OCI-LY7 (cell line): ENCODE measurements around the gene WFS1. TPM values are rescaled to one million over a fixed set of nuclear protein-coding genes. Genes with fewer than 3 reads are reported as not detected.

Experiments used
- BruUV-seq: library from RNA; stranded (reverse); fragments of 400-500 nt; replicated peaks from 2 replicates; lab custom pipeline; 2021; lab: Mats Ljungman, UMichigan
- CTCF ChIA-PET: fragments of 300-600 bp; sonication (Branson Sonifier 250); formaldehyde crosslinking; loops from one replicate; lab custom pipeline; 2022; ENCODE audit warnings: antibody characterized with exemption; ENCODE audit not compliant: unreplicated experiment; lab: Charles Lee
- POLR2A ChIA-PET: fragments of 300-600 bp; sonication (Branson Sonifier 250); formaldehyde crosslinking; loops from one replicate; lab custom pipeline; 2022; ENCODE audit warnings: antibody characterized with exemption; lab: Charles Lee
- DNase-seq: peaks from one replicate; pipeline ENCODE4 v3.0.0-alpha.2; 2015; ENCODE audit warnings: low spot score
- H2AFZ ChIP-seq: fragments of 200-600 bp; sonication (generic), shearing (Covaris generic); 2 replicates; pipeline ENCODE4 v1.6.1; 2014; ENCODE audit warnings: mild to moderate bottlenecking, antibody characterized with exemption, low read length, moderate library complexity
- H3K27ac ChIP-seq: fragments of 200-600 bp; sonication (generic); 2 replicates; pipeline ENCODE4 v1.5.1; 2014; ENCODE audit warnings: mixed run types, low read depth, mild to moderate bottlenecking, moderate library complexity, low read length, inconsistent platforms; ENCODE audit not compliant: poor library complexity, severe bottlenecking
- H3K36me3 ChIP-seq: fragments of 200-600 bp; sonication (generic); 2 replicates; pipeline ENCODE4 v1.6.1; 2014; ENCODE audit warnings: mild to moderate bottlenecking, antibody characterized with exemption, low read length, moderate library complexity, mixed read lengths; ENCODE audit not compliant: insufficient read depth
- H3K4me1 ChIP-seq: fragments of 200-600 bp; sonication (generic); 2 replicates; pipeline ENCODE4 v1.5.1; 2014; ENCODE audit warnings: mild to moderate bottlenecking, low read length; ENCODE audit not compliant: insufficient read depth, poor library complexity, severe bottlenecking
- H3K4me2 ChIP-seq: fragments of 200-600 bp; sonication (generic); 2 replicates; pipeline ENCODE4 v1.6.1; 2014; ENCODE audit warnings: mild to moderate bottlenecking, low read length
- H3K4me3 ChIP-seq: fragments of 200-600 bp; sonication (generic); 2 replicates; pipeline ENCODE4 v1.5.1; 2014; ENCODE audit warnings: mild to moderate bottlenecking, low read depth, low read length; ENCODE audit not compliant: poor library complexity, severe bottlenecking
- H3K79me2 ChIP-seq: fragments of 200-600 bp; sonication (generic); 2 replicates; pipeline ENCODE4 v1.6.1; 2016; ENCODE audit warnings: low read depth, mild to moderate bottlenecking, low read length, moderate library complexity, mixed read lengths; ENCODE audit not compliant: insufficient read depth
- H3K9me2 ChIP-seq: fragments of 200-600 bp; sonication (generic); 2 replicates; pipeline ENCODE4 v1.6.1; 2016; ENCODE audit warnings: mild to moderate bottlenecking, low read length, mixed read lengths; ENCODE audit not compliant: insufficient read depth
- H3K9me3 ChIP-seq: fragments of 200-600 bp; sonication (generic); 2 replicates; pipeline ENCODE4 v1.6.1; 2014; ENCODE audit warnings: mild to moderate bottlenecking, mixed run types, low read length, mixed read lengths
- H4K20me1 ChIP-seq: fragments of 200-600 bp; sonication (generic); 2 replicates; pipeline ENCODE4 v1.6.1; 2014; ENCODE audit warnings: mild to moderate bottlenecking, antibody characterized with exemption, low read length, moderate library complexity, mixed read lengths; ENCODE audit not compliant: insufficient read depth
- CTCF ChIP-seq: fragments of 200-600 bp; sonication (generic); conservative IDR thresholded peaks from 2 replicates; pipeline ENCODE4 v1.5.1; 2014; ENCODE audit warnings: mild to moderate bottlenecking, antibody characterized with exemption, low read length, moderate library complexity, mixed read lengths
- EZH2phosphoT487 ChIP-seq: fragments of 200-600 bp; sonication (generic); IDR thresholded peaks from 2 replicates; pipeline ENCODE4 v1.6.1; 2018; ENCODE audit warnings: low read depth, borderline replicate concordance, mild to moderate bottlenecking, mixed run types, antibody characterized with exemption, low read length, moderate library complexity, mixed read lengths
- intact Hi-C: fragments of 100-400 bp; cut with micrococcal nuclease; formaldehyde crosslinking; loops from one replicate; pipeline ENCODE4 v1.10.0; 2022; ENCODE audit not compliant: unreplicated experiment
- total RNA-seq, 2 experiments: library from RNA; depleted of rRNA in 1 of 2; stranded (reverse); fragments of >200 nt in 1 of 2; shearing (Covaris generic) in 1 of 2; gene quantifications; 2 replicates each; pipeline ENCODE4 v1.2.3, GENCODE V29; 2014 to 2022

Gene WFS1
- total RNA-seq, 2 experiments from 2014 or later: 6.1 to 14.5 TPM

GRCh38 chr4:6333301-6334202 lies 63.9 kb downstream of the WFS1 start:
- no peak overlapping the region for H3K4me3 ChIP-seq
- H3K9me2 ChIP-seq: no peaks in the 10 kb centered on the region
- 0 out of 2 replicates have a peak, but pooled peaks cover 6% of the 10 kb centered on the region for H3K9me3 ChIP-seq
- H2AFZ ChIP-seq: no peak overlapping the region
- TF ChIP-seq CTCF: peak; percentile 83
- TF ChIP-seq EZH2phosphoT487: no peak
- H3K27ac ChIP-seq: no peak overlapping the region
- no peaks in the 10 kb centered on the region; the same call in 1 of the 2 replicates for H4K20me1 ChIP-seq
- peaks cover 12% of the 10 kb centered on the region for H3K4me1 ChIP-seq
- no peaks in the 10 kb centered on the region for H3K79me2 ChIP-seq
- CTCF ChIA-PET: no interaction called here
- peak; percentile 39 for DNase-seq
- POLR2A ChIA-PET: no interaction called here
- H3K36me3 ChIP-seq: no peaks in the 10 kb centered on the region
- intact Hi-C loops: loop anchor here (5.0 kb wide), 1 partner anchor 214 kb away; no protein-coding TSS in a partner anchor
- BruUV-seq: no TSS peak
- no peak overlapping the region for H3K4me2 ChIP-seq

GRCh38 chr4:6334203-6334887 lies 64.7 kb downstream of the WFS1 start:
- no peaks in the 10 kb centered on the region for H3K9me2 ChIP-seq
- no peaks in the 10 kb centered on the region; the same call in 1 of the 2 replicates for H4K20me1 ChIP-seq
- ChIA-PET CTCF (interaction anchor here (0.6 kb wide), 1 partner anchor 479 kb away, joined by 3 read pairs; no protein-coding TSS in a partner anchor), POLR2A (no interaction called here)
- no peak overlapping the region for H3K27ac ChIP-seq
- BruUV-seq: no TSS peak
- H3K9me3 ChIP-seq: 0 out of 2 replicates have a peak, but pooled peaks cover 6% of the 10 kb centered on the region
- no peaks in the 10 kb centered on the region for H3K36me3 ChIP-seq
- H2AFZ ChIP-seq: no peak overlapping the region
- H3K4me1 ChIP-seq: peaks cover 16% of the 10 kb centered on the region
- H3K79me2 ChIP-seq: no peaks in the 10 kb centered on the region
- no peak for DNase-seq
- TF ChIP-seq EZH2phosphoT487 (no peak), CTCF (peak; percentile 50; the same call in 1 of the 2 replicates)
- H3K4me2 ChIP-seq: no peak overlapping the region
- intact Hi-C loops: loop anchor here (5.0 kb wide), 1 partner anchor 213 kb away; no protein-coding TSS in a partner anchor
- H3K4me3 ChIP-seq: no peak overlapping the region
